HG03571 (cell line): Measurements from ENCODE around the gene MUC20.
"Not testable (repeated sequence)": the region's sequence is repeated elsewhere in the genome, so short reads cannot be mapped to it uniquely, and the experiment has no call there.

Source experiments
- ATAC-seq: cut with Tn5 transposase; IDR thresholded peaks from one replicate; pipeline ENCODE4 v1.9.1; 2021; ENCODE audit not compliant: unreplicated experiment

The MUC20 gene, protein sequence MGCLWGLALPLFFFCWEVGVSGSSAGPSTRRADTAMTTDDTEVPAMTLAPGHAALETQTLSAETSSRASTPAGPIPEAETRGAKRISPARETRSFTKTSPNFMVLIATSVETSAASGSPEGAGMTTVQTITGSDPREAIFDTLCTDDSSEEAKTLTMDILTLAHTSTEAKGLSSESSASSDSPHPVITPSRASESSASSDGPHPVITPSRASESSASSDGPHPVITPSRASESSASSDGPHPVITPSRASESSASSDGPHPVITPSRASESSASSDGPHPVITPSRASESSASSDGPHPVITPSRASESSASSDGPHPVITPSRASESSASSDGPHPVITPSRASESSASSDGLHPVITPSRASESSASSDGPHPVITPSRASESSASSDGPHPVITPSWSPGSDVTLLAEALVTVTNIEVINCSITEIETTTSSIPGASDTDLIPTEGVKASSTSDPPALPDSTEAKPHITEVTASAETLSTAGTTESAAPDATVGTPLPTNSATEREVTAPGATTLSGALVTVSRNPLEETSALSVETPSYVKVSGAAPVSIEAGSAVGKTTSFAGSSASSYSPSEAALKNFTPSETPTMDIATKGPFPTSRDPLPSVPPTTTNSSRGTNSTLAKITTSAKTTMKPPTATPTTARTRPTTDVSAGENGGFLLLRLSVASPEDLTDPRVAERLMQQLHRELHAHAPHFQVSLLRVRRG

GRCh38 chr3:195720831-195721506, at the start of gene MUC20:
Gene MUC20 (plus strand): TSS chr3:195720978. CDS start chr3:195721008, 30 bp downstream.
- not testable (repeated sequence) for ATAC-seq

- ATAC-seq = not testable (repeated sequence)
These were observed 49.5 kb upstream of the MUC20 start for GRCh38 chr3:195671283-195671682.

DNA sequence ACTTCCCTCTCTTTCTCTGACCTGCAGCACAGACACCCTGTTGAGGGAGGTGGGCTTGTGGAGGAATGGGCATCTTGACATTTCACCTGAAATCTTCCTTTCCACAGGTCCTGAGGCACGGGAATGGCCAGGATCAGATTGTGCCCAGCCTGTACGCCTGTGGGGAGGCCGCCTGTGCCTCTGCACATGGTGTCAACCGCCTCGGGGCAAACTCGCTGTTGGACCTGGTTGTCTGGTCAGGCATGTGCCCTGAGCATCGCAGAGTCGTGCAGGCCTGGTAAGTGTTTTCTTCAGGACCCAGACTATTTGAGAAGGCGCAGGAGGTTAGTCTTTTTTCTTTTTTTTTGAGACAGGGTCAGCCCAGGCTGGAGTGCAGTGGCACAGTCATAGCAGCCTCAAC, 47.1 kb upstream of the MUC20 start:
- not testable (repeated sequence) for ATAC-seq

DNA sequence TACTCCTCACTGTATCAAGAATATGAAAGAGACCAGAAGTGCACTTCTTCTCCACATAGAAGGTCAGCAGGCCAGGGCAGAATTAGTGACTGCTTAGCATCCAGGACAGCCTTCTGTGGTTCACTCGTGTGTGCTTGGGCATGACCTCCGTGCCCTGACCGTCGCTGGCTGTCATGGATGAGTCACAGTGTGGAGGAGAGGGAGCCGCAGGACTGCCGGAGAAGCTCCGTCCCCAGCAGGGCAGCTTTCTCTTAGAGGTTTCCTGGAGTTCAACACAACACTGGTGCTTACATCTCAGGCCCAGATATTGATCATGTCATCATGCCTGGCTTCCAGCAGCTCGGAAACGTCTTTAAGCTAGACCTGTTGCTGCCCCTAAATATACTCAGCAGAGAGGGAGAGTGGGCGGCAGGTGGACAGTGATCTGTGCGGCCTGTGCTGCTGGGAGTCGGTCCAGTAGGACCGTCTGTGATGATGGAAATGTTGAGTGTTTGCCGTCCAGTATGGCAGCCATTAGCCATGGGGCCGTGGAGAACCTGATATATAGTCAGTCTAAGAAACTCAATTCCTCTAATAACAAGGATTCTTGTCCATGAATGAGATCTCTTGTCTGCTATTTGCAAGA, 42.3 kb upstream of the MUC20 start:
- ATAC-seq = not testable (repeated sequence)

DNA sequence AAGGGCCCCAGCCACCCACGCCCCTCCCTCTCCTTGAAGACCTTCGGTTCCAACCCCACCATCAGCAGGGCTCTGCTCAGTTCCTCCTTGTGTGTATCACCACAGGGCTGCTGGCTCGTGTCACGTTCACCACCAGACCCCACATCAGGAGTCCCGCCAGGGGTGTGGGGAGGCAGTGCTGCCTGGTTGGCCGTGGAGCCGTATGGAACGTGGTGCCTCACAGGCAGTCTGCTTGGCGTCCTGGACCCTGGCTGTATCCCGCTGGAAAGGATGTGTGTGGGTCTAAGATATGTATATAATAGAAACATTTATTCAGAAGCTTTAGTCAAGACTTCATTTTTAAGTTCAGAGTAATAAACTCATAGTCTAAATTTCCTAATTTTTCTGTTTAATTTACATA, 40.1 kb upstream of the MUC20 start:
- not testable (repeated sequence) for ATAC-seq

- ATAC-seq = not testable (repeated sequence)
These were observed 39.2 kb upstream of the MUC20 start for GRCh38 chr3:195681458-195682103.

DNA sequence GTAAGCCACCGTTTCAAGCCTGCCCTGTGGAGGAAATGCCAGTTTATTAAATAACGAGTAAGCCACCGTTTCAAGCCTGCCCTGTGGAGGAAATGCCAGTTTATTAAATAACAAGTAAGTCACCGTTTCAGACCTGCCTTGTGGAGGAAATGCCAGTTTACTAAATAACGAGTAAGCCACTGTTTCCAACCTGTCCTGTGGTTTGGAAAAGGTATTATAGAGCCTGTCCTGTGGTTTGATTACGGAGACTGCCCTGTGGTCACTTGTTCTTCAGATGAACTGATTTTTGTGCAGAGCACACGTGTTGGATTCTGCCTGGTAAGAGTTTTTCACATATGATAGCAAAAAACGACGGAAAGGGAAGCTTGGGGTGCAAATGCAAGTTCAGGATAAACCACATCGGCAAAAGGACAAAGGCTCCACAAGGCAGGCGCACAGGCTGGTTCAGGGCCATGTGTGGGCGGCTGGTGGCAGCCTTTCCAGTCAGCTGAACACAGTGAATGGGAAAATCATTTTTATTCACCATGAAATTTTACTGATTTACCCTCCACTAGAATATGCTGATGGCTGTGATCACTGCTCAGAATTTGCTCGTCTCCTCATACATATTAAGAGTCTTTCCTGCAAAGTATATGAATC, 38.6 kb upstream of the MUC20 start:
- ATAC-seq = not testable (repeated sequence)

- peak; percentile 8 for ATAC-seq
These were observed 36.9 kb upstream of the MUC20 start for GRCh38 chr3:195683722-195684526.

DNA sequence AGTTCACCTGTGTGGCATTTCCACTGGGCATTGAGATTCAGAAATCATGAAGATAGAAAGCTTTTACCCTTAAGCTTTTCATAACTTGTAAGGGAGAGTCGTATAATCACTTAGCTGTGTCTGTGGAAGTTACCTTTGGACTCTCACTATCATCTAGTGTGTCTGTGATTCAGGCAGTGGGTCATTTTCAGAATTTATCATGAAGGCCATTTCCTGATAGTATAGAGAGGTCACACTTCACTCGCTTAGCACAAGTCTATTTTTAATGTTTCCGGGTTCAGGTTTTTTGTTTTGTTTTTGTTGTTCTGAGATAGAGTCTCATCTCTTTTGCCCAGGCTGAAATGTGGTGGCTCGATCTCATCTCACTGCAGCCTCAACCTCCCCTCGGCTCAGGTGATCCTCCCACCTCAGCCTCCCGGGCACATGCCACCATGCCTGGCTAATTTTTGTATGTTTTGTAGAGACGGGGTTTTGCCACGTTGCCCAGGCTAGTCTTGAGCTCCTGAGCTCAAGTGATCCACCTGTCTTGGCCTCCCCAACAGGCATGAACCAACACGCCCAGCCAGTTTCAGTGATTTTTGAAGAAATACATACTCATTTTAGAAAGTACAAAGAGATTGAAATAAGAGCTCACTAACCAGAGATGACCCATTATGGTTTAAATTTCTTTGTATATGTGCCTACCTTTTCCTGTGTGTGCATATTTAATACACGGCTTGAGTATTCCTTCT, 36.1 kb upstream of the MUC20 start:
- peak; percentile 46 for ATAC-seq

DNA sequence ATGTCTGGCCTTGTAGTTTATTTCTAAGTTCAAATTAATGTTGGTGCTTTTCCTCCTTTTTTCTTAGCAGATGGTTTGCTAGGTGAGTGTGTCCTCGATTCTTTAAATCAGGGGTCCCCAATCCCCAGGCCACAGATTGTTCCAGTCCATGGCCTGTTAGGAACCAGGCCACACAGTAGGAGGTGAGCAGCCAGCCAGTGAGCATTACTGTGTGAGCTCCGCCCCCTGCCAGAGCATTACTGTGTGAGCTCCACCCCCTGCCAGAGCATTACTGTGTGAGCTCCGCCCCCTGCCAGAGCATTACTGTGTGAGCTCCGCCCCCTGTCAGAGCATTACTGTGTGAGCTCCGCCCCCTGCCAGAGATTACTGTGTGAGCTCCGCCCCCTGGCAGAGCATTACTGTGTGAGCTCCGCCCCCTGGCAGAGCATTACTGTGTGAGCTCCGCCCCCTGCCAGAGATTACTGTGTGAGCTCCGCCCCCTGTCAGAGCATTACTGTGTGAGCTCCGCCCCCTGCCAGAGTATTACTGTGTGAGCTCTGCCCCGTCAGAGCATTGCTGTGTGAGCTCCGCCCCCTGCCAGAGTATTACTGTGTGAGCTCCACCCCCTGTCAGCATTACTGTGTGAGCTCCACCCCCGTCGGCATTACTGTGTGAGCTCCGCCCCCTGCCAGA, 34.1 kb upstream of the MUC20 start:
- ATAC-seq = not testable (repeated sequence)

DNA sequence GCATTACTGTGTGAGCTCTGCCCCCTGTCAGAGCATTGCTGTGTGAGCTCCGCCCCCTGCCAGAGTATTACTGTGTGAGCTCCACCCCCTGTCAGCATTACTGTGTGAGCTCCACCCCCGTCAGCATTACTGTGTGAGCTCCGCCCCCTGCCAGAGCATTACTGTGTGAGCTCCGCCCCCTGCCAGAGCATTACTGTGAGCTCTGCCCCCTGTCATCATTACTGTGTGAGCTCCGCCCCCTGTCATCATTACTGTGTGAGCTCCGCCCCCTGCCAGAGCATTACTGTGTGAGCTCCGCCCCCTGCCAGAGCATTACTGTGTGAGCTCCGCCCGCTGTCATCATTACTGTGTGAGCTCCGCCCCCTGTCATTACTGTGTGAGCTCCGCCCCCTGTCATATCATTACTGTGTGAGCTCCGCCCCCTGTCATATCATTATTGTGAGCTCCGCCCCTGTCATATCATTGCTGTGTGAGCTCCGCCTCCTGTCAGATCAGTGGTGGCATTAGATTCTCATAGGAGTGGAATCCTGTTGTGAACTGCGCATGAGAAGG, 33.5 kb upstream of the MUC20 start:
- not testable (repeated sequence) for ATAC-seq

- not testable (repeated sequence) for ATAC-seq
These were observed 32.2 kb upstream of the MUC20 start for GRCh38 chr3:195688471-195689183.

GRCh38 chr3:195689184-195690070, 31.4 kb upstream of the MUC20 start:
- ATAC-seq = not testable (repeated sequence)

DNA sequence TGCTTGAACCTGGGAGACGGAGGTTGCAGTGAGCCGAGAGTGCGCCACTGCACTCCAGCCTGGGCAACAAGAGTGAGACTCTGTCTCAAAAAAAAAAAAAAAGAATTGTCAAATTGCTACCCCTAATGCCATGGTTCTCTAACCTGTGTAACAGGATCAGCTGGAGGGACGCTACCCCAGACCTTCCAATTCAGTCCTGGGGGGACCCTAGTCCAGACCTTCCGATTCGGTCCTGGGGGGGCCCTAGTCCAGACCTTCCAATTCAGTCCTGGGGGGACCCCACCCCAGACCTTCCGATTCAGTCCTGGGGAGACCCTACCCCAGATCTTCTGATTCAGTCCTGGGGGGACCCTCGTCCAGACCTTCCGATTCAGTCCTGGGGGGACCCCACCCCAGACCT, 29.8 kb upstream of the MUC20 start:
- ATAC-seq = no peak

- ATAC-seq = not testable (repeated sequence)
These were observed 29.0 kb upstream of the MUC20 start for GRCh38 chr3:195691596-195692353.

DNA sequence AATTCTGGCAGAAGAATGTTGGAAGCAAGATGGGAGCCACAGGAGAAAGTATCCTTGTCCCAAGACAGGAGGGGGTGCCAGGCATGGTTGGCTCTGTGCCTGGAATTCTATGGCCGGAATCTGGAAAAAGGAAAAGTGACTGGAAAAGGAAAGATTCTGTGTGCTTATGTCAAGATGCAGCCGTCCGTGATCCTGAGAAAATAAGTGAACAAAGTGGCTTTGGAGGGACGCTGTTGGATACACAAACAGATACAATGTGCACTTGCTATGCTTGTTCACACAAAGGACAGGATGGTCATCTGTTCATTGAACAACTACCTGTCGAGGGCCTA, 28.5 kb upstream of the MUC20 start:
- ATAC-seq = no peak
